Measurements from ENCODE around the gene CAMK1G.

CAMK1G gene

GRCh38 chr1:209598227-209598626, 14.7 kb downstream of the CAMK1G start:
- no peak for DNase-seq (ENCODE audit: low read depth in 1 of 2, low spot score in 1 of 2)

DNA sequence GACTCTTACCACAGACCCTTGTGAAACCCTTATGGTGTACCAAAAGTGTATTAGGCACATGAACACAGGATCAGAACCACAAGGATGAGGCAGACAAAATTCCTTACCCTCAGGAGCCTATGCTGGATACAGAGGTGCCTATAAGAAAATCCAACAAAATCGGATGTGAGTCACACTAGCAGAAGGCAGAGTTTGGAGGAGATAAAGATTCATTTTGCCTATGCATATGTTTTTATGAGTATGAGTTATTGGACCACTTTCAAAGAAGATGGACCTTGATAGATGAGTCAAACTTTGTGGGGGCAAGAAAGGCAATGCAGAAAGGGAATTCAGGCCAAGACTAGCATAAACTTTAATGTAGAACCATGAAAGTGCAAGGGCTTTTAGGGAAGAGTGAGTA, 17.0 kb downstream of the CAMK1G start:
- no peak for DNase-seq (ENCODE audit: low read depth in 1 of 2, low spot score in 1 of 2)

DNA sequence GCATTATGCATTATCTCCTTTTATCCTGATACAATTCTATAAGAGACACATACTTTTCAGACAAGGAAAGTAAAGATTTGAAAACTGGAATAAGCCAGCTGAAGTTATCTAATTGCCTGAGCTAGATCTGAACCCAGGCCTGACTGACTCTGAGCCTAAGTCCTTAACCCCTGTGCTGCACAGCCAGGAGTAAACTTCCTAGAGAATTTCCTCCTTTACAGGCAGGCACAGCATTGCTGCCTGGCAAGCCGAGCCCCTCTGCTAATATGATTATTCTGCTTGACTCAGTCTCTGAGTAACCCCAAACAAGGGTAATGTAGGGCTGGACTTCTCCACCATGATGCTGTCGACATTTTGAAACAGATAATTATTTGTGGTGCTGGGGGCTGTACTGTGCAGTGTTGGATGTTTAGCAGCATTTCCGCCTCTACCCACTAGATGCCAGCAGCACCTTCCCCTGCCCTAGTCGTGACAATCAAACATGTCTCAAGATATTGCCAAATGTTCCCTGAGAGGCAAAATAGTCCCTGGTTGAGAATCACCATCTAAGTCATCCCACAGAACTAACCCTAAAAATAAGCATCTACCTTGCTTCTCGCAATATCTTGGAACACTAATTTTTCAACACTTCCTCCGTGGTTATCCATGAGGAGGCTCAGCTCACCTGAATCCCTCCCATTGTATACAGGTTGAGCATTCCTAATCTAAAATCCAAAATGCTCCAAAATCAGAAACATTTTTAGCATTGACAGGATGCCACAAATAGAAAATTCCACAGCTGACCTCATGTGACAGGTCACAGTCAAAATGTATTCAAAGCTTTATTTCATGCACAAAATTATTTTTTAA, 18.5 kb downstream of the CAMK1G start:
- DNase-seq (ENCODE audit: low read depth in 1 of 2, low spot score in 1 of 2) = no peak

DNA sequence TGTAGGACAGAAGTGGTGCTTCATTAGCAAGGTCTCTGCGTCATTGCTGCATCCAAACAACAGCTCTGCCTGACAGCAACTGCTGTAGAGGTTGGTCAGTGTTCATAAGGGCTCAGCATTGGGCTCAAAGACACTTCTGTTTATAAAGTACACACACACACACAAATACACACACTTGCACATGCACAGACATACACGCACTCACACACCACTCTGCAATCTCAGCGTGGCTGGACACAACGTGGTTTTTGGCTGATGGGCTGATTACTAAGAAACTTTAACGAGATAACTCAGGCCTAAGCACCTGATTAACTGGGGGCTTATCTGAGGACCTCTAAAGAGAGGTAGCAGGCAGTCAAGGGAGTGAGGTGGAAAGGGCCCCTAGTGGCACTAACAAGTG, 20.4 kb downstream of the CAMK1G start:
- DNase-seq (ENCODE audit: low read depth in 1 of 2, low spot score in 1 of 2) = no peak

DNA sequence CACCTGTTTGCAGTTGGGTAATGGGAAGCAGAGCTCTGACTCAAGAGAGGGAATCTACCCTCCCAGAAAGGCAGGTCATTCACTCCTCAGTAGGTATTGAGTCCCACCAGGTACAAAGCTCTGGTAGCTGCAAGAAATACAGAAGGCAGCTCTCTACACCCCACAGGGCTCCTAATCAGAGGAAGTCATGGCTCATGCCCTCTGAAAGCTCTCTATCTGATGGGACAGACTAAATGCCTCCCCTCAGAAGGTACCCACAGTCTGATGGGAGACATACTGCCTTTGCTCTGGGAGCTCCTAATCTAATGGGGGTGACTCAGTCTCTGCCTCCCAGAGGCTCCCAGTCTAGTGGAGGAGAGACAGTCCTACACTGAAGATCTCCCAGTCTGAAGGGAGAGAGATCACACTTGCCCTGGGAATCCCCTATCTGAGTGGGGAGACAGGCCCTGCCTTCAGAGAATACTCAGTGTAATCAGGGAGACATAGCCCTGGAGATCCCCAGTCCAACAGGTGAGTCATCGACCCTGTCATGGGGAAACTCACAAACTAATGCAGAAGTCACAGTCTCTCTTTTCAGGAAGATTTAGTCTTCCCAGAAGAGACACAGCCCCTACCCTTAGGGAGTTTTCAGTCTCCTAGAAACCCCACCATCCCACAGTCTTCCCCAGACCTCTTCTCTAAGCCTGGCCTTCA, 23.7 kb downstream of the CAMK1G start:
- DNase-seq (ENCODE audit: low read depth in 1 of 2, low spot score in 1 of 2) = no peak

DNA sequence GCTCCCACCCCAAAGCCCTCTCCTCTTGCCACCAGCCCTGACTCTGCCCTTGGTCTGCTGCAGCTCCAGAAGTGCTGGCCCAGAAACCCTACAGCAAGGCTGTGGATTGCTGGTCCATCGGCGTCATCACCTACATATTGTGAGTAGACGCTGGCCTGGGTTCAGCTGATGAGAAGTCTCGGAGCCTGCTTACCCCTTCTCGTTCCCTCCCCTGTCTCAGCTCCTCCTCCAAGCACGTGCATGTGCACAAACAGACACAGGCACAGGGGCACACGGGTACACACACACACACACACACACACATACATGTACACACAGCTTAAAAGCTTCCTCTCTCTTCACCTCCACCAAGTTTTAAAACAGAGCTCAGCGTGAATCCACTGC, 24.3 kb downstream of the CAMK1G start:
- no peak for DNase-seq (ENCODE audit: low read depth in 1 of 2, low spot score in 1 of 2)

DNA sequence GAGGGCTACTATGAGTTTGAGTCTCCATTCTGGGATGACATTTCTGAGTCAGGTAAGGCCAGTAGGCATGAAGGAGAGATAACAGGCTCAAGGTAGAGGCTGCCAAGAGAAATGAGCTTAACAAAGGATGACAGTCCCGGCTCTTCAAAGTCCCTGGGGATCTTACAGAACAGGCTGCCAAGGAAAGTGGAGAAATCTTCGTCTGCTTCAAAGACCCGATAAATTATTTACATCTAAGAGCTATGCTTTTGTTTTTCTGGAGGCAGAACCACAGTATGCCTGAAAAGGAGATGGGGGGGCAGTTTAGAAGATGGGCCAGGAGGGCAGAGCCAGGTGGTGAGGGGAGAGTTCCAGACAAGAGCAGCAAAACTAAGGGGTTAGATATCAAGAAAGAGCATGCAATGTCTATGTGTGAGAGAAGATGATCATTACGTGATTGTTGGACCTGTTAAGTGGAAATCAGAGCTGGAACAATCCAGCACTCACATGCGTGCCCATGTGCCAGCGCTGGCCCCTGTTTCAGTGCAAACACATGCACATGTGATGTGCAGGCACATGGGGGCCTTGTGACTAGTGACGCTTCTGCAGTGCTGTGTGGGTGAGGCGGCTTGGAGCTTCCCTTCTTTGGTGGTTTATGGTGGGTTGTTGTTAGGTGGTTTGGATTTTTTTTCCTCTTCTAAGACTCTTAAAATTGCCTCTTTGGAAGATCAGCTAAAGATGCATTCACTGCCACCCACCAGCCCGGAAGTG, 25.7 kb downstream of the CAMK1G start:
- DNase-seq (ENCODE audit: low read depth in 1 of 2, low spot score in 1 of 2) = no peak

DNA sequence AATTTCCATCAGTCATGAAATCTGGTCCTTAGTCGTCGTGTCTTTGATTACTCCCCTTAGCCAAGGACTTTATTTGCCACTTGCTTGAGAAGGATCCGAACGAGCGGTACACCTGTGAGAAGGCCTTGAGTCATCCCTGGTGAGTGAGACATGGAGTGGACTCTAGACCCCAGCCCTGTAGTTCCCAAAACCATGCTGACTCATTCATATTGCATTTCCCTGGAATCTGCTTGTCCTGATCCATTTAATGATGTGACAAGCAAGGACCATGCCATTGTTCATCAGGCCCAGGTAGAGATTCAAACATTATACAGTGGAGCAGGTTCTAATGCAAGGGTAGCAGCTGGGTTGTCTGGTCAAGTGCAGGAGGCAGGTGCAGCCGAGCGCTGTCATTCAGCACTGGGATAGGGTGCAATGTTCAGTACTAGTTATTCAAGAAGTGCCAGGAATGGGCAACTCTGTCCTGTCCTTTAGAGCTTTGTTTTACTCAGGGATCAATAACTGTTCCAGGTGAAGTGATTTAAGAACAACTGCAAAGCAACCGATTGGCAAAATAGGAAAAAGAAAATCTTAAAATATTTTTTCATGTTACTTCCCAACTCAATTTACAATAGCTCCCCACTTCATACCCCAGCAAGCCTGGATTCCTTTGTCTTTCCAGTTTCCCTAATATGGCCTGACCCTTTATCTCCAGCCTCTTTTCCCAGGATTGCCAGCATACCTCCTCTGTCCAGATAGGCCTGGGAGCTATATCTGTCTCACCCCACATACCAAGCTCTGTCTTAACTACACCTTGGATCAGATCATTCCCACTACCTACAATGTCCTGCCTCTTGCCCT, 26.5 kb downstream of the CAMK1G start:
- no peak for DNase-seq (ENCODE audit: low read depth in 1 of 2, low spot score in 1 of 2)

DNA sequence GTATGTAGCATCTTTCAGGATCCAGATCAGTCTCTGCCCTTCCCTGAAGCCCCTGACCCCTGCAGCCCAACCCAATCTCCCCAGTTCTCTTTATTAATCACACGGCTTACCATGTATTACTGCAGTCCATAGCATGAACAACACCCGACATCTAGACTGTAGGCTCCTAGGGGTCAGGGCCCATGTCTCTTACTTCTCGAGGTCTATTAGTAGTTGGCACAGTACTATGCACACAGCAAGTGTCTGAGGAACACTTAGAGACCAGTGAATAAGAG, 27.1 kb downstream of the CAMK1G start:
- DNase-seq (ENCODE audit: low read depth in 1 of 2, low spot score in 1 of 2) = no peak

GRCh38 chr1:209611771-209612570, 28.5 kb downstream of the CAMK1G start:
- no peak for DNase-seq (ENCODE audit: low read depth in 1 of 2, low spot score in 1 of 2)

GRCh38 chr1:209612646-209613399, 29.3 kb downstream of the CAMK1G start:
- no peak for DNase-seq (ENCODE audit: low read depth in 1 of 2, low spot score in 1 of 2)

GRCh38 chr1:209613400-209614150, 30.1 kb downstream of the CAMK1G start:
- no peak for DNase-seq (ENCODE audit: low read depth in 1 of 2, low spot score in 1 of 2)

DNA sequence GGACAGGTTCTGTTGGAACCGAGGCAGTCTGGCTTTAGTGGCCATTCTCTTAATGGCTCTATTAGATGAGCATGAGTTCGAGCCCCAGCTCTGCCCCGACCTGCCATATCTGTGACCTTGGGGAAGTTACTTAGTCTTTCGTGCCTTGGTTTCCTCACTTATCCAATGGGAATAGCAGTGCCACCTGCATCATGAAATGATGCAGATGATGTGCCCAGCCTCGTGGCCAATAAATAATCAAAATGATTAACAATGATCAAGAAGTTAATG, 30.6 kb downstream of the CAMK1G start:
- DNase-seq (ENCODE audit: low read depth in 1 of 2, low spot score in 1 of 2) = no peak

DNA sequence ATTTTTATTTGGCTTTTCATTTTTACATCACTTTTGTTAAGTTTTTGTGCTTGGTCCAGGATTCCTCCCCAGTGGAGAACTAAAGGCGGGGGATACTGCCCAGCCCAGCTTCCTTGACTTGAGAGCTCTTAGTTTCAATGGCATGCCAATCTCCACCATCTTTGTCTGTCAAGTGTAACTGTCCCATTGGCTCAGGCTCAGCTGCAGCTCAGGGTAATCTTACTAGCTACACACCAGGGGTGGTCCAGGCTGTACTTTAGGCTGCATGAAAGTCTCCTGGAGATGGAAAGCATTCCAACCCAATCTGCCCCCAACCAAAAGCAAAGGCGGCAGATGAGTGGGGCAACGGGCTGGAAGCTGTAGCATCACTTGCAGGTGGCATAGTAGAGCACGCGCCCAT, 31.4 kb downstream of the CAMK1G start:
- DNase-seq (ENCODE audit: low read depth in 1 of 2, low spot score in 1 of 2) = no peak

DNA sequence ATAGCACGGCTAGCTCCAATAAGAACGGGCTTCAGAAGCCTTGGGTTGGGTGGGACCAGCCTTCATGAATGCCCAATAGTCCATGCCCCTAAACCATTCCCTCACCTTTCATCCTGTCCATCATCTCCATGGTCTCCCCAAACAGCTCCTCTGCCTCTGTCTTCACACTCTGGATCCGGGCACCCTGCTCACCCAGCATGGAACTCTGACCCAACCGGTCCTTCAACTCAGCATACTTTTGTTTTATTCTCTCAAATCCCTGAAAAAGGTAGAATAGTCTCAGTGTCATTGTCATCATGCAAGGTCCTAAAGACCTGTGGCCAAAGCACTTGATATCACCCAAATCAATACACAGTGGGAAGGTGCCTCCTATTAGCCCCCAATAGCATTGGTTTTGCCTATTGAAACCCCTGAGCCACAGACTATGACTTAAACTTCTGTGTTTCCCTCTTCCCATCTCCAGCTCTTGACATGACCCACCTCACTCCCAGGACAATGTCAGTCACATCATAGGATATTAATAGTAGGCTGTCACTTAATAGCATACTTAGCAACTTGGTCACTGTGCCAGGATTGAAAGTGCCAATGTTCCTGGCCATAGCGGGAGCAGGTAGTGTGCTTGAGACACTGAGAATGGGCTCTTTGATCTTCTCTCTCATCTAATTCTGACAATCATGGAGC, 33.0 kb downstream of the CAMK1G start:
- DNase-seq (ENCODE audit: low read depth in 1 of 2, low spot score in 1 of 2) = no peak

DNA sequence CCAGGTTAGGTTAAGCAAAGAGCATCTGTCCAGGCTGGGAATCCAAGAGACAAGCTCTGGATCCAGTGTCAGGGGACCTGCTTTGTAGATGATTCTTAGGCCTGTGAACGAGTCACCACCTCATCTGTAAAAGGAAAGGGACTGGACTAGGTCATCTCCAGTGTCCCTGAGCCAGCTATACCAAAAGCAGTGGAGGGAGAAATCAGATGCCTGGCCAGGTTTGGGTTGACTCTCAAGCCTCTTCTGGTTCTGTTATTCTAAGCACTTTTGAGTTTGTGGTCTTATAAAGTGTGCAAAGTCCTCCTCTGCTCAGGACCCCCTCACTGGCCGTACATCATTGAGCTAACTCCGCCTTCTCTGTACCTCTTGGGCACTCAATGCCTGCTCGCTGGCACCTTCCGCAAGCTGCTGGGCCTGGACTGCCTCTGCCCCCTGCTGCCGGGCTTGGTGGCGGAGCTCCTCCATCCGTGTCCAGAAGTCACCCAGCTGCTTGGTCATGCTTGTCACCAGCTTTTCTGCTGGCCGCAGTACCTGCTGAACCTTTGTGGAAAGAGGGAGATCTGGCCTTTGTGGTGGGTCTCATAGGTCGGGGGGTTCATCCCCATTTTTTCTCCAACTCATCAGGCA, 33.6 kb downstream of the CAMK1G start:
- no peak for DNase-seq (ENCODE audit: low read depth in 1 of 2, low spot score in 1 of 2)

DNA sequence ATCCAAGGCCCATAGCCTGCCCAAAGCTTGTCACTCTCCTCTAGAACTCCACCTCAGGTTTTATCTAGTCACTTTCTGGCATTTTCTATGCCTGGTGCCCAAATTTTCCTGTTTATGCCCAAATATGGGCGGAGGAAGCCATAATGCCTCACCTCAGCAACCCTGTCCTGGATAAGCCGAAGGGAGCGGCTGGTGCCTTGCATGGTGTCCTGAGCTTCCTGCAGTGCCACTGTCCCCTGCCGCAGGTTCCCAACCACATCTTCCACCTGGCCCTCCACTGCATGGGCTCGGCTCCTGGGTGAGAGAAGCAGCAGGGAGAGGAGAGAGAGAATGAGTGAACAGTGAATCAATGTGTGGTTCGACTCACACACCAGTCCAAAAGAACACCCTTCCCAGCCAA, 34.2 kb downstream of the CAMK1G start:
- no peak for DNase-seq (ENCODE audit: low read depth in 1 of 2, low spot score in 1 of 2)

DNA sequence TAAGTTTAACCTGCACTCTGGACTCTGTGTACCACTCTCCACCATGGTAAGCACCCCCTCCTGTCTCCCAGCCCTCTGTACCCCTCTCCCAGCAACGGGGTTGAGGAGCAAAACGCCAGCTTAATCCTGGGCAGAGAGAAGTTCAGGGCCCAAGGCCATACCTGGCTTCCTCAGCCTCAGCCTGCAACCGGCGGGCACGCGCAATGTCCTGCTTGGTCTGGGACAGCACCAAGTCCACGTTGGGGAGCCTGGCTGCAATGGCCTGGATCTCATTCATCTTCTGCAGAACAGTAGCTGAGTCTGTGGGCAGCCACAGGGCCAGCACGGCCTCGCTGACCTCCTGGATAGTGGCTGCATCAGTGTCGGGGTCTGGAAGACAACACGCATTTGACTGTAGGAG, 34.8 kb downstream of the CAMK1G start:
- DNase-seq (ENCODE audit: low read depth in 1 of 2, low spot score in 1 of 2) = no peak
